Activated T-cell treated with anti-CD3 and anti-CD28 coated beads, Interleukin-2, amount 50 U/mL, for 4 hours (primary cell): ENCODE measurements around the gene SMG5. TPM values are rescaled to one million over a fixed set of nuclear protein-coding genes. Genes with fewer than 3 reads are reported as not detected.

ENCODE experiments used
- ATAC-seq, 2 donors: fragments of 200-7000 bp; cut with Tn5 transposase; one replicate each; pipeline ENCODE4 v1.10.0; 2021
- DNase-seq: peaks from one replicate; pipeline ENCODE4 v3.0.0-alpha.2; 2020
- H3K27me3 Mint-ChIP-seq: one replicate; pipeline ENCODE4 v1.8.0; 2021; ENCODE audit warnings: low read depth, mixed read lengths
- H3K36me3 Mint-ChIP-seq: one replicate; pipeline ENCODE4 v1.8.0; 2022; ENCODE audit warnings: mixed read lengths; ENCODE audit not compliant: insufficient read depth
- H3K4me1 Mint-ChIP-seq: one replicate; pipeline ENCODE4 v1.8.0; 2021; ENCODE audit warnings: low read depth, mixed read lengths
- H3K4me3 Mint-ChIP-seq: one replicate; pipeline ENCODE4 v1.8.0; 2021; ENCODE audit warnings: mild to moderate bottlenecking, moderate library complexity, mixed read lengths
- H3K9me3 Mint-ChIP-seq: one replicate; pipeline ENCODE4 v1.8.0; 2021; ENCODE audit warnings: mixed read lengths
- total RNA-seq, 3 donors: library from RNA; stranded (reverse); gene quantifications; one replicate each; pipeline ENCODE4 v1.2.1, GENCODE V29; 2021

Gene SMG5
- total RNA-seq, 3 donors from 2014 or later, result 118 to 125 (median 123) TPM

- ATAC-seq, result no peak
- no peak for DNase-seq
- Mint-ChIP-seq H3K9me3 (no peaks in the 10 kb centered on the region), H3K4me1 (peaks cover 7% of the 10 kb centered on the region), H3K4me3 (no peak overlapping the region), H3K36me3 (peaks cover 16% of the 10 kb centered on the region), H3K27me3 (no peaks in the 10 kb centered on the region)
Measured at GRCh38 chr1:156289857-156290256, 7.2 kb upstream of the SMG5 start.

- DNase-seq (no peak), ATAC-seq (no peak)
- Mint-ChIP-seq H3K27me3 (no peaks in the 10 kb centered on the region), H3K4me3 (no peak overlapping the region), H3K4me1 (peaks cover 23% of the 10 kb centered on the region), H3K9me3 (no peaks in the 10 kb centered on the region), H3K36me3 (peaks cover 14% of the 10 kb centered on the region)
Measured at GRCh38 chr1:156286061-156286460, 3.4 kb upstream of the SMG5 start.

DNA sequence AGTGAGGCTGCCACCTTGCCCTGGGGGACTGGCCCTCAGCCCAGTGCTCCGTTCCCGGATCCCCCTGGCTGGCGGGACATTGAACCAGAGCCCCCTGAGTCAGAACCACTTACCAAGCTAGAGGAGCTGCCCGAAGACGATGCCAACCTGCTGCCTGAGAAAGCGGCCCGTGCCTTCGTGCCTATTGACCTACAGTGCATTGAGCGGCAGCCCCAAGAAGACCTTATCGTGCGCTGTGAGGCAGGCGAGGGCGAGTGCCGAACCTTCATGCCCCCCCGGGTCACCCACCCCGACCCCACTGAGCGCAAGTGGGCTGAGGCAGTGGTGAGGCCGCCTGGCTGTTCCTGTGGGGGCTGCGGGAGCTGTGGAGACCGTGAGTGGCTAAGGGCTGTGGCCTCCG, 2.8 kb upstream of the SMG5 start:
- DNase-seq, result no peak
- peaks cover 29% of the 10 kb centered on the region for H3K4me1 Mint-ChIP-seq

GRCh38 chr1:156284757-156285156, 2.1 kb upstream of the SMG5 start:
- peaks cover 34% of the 10 kb centered on the region for H3K4me1 Mint-ChIP-seq
- ATAC-seq, result no peak
- H3K9me3 Mint-ChIP-seq, result no peaks in the 10 kb centered on the region
- no peak for DNase-seq
- H3K4me3 Mint-ChIP-seq, result no peak overlapping the region
- H3K27me3 Mint-ChIP-seq, result no peaks in the 10 kb centered on the region
- peaks cover 11% of the 10 kb centered on the region for H3K36me3 Mint-ChIP-seq

More for the DNA sequence above, 2.8 kb upstream of the SMG5 start:
- H3K36me3 Mint-ChIP-seq, result peaks cover 12% of the 10 kb centered on the region
- H3K4me3 Mint-ChIP-seq, result no peak overlapping the region
- ATAC-seq, result no peak
- H3K9me3 Mint-ChIP-seq, result no peaks in the 10 kb centered on the region
- no peaks in the 10 kb centered on the region for H3K27me3 Mint-ChIP-seq

- Mint-ChIP-seq H3K4me1 (peaks cover 34% of the 10 kb centered on the region), H3K36me3 (peaks cover 9% of the 10 kb centered on the region), H3K27me3 (no peaks in the 10 kb centered on the region), H3K9me3 (no peaks in the 10 kb centered on the region), H3K4me3 (peak within 1 kb of the TSS; percentile 98)
- ATAC-seq (no peak), DNase-seq (no peak)
Measured at GRCh38 chr1:156284112-156284511, 1.5 kb upstream of the SMG5 start, which contains the start of gene TMEM79. TMEM79 (plus strand) TSS chr1:156284325; CDS start chr1:156285227, 902 bp downstream.

GRCh38 chr1:156283521-156283920, 896 bp upstream of the SMG5 start:
- H3K9me3 Mint-ChIP-seq, result no peaks in the 10 kb centered on the region
- peaks cover 7% of the 10 kb centered on the region for H3K36me3 Mint-ChIP-seq
- peaks cover 34% of the 10 kb centered on the region for H3K4me1 Mint-ChIP-seq
- no peak for ATAC-seq
- H3K27me3 Mint-ChIP-seq, result no peaks in the 10 kb centered on the region
- peak overlapping the region; percentile 98 for H3K4me3 Mint-ChIP-seq
- no peak for DNase-seq

DNA sequence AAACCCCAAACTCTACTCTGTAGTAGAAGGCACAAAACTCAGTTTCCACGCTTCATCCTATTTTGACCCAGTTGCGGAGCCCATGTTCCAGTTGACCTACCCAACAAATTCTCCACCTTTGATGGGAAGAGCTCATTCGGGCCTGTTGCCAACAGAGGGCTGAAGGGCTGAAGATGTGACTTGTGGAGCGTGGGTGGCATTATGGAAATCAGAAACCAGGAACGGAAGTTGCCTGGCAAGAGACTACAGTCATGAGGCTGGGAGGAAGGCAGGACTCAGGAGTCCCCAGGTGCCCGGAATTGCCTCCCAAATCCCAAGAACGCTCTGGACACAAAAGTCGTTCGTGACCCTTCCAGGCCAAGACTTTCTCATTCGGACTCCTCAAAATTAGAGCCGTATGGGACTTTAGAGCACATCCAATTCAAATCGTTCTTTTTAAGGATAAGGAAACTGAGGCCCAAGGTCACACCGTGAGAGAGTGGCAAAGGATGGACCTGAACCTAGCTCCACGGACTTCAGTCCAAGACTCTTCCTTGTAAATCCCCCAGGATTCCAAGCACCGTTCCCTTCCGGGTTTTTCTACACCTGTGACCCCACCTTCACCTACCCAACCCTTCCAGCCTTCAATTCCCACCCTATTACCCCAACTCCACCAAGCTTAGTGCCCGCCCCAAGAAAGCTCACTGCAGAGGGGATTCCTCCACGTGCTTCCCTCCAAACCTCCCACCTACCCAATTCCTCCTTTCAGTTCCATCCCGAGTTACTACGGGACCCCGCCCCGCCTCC, 739 bp downstream of the SMG5 start:
- Mint-ChIP-seq H3K4me3 (peak overlapping the region; percentile 98), H3K27me3 (no peaks in the 10 kb centered on the region), H3K4me1 (peaks cover 34% of the 10 kb centered on the region), H3K9me3 (no peaks in the 10 kb centered on the region), H3K36me3 (peaks cover 22% of the 10 kb centered on the region)
- no peak for DNase-seq
- ATAC-seq, result no peak

GRCh38 chr1:156281281-156281680, 1.3 kb downstream of the SMG5 start:
- peak; percentile 19 for DNase-seq
- Mint-ChIP-seq H3K4me3 (peak overlapping the region; percentile 98), H3K4me1 (peaks cover 34% of the 10 kb centered on the region), H3K9me3 (no peaks in the 10 kb centered on the region), H3K27me3 (no peaks in the 10 kb centered on the region), H3K36me3 (peaks cover 25% of the 10 kb centered on the region)
- peak; percentile 50 to 62 for ATAC-seq

DNA sequence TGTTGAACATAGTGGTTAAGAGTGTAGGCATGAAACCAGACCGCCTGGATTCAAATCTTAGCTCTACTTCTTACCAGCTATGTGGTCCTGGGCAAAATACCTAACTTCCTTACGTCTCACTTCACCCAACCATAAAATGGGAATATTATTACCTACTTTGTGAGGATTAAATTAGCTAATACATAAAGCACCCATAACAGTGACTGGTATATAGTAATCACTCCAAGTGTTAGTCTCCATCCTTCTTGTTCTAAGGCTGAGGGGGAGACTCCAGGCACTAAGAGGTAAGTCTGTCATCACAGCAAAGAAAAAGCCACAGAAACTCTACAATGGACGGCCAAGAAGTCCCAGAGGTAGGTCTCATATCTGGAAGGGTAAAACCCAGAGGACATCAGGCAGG, 2.8 kb downstream of the SMG5 start:
- no peak for DNase-seq
- Mint-ChIP-seq H3K27me3 (no peaks in the 10 kb centered on the region), H3K4me1 (peaks cover 34% of the 10 kb centered on the region), H3K9me3 (no peaks in the 10 kb centered on the region), H3K36me3 (peaks cover 34% of the 10 kb centered on the region), H3K4me3 (peak overlapping the region; percentile 98)
- no peak for ATAC-seq

DNA sequence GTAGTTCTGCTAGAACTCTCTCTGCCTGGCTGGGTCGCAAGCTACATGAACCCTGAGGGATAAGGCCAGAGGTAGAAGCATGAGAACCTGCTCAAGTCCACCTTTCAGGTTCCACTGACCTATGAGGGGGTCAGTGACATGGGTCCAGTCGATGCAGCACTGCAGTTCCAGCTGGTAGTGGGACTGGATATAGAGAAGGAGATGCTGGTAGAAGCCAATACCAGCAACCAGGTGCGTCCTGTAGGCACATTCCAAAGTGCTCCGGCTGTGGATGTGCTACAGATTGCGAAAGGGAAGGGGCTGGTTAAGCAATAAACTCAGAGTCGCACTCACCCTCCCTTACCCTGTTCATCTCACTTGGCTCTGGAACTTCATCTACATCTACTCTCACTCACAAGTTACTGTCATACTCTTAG, 5.7 kb downstream of the SMG5 start:
- H3K4me3 Mint-ChIP-seq, result no peak overlapping the region
- no peaks in the 10 kb centered on the region for H3K9me3 Mint-ChIP-seq
- ATAC-seq, result no peak
- H3K36me3 Mint-ChIP-seq, result peaks cover 56% of the 10 kb centered on the region
- H3K4me1 Mint-ChIP-seq, result peaks cover 19% of the 10 kb centered on the region
- no peak for DNase-seq
- no peaks in the 10 kb centered on the region for H3K27me3 Mint-ChIP-seq

DNA sequence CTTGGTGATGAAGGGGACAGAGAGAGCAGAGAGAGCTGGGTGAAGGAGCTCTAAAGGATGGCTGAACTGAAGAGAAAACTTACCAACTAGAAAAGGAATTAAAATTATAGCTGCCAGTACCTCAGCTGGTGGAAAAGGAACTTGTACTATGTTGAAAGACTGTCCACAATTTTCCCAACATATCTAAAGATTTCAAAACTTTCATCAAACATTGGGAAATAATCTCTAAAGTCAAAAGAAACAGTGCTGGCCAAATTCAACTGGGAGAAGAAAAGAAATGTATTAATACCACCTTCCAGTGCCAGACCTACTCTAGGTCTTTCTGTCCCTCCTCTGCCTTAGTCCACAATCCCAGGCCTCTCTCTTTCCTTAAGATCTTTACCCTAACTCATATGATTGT, 6.1 kb downstream of the SMG5 start:
- H3K9me3 Mint-ChIP-seq, result no peaks in the 10 kb centered on the region
- no peak overlapping the region for H3K4me3 Mint-ChIP-seq
- H3K4me1 Mint-ChIP-seq, result peaks cover 16% of the 10 kb centered on the region
- DNase-seq (no peak), ATAC-seq (no peak)
- H3K36me3 Mint-ChIP-seq, result peaks cover 59% of the 10 kb centered on the region
- H3K27me3 Mint-ChIP-seq, result no peaks in the 10 kb centered on the region

- DNase-seq (no peak), ATAC-seq (no peak)
- H3K36me3 Mint-ChIP-seq, result peaks cover 57% of the 10 kb centered on the region
- no peaks in the 10 kb centered on the region for H3K27me3 Mint-ChIP-seq
- no peak overlapping the region for H3K4me3 Mint-ChIP-seq
- no peaks in the 10 kb centered on the region for H3K4me1 Mint-ChIP-seq
- H3K9me3 Mint-ChIP-seq, result no peaks in the 10 kb centered on the region
Measured at GRCh38 chr1:156270314-156270713, 12.3 kb downstream of the SMG5 start.

DNA sequence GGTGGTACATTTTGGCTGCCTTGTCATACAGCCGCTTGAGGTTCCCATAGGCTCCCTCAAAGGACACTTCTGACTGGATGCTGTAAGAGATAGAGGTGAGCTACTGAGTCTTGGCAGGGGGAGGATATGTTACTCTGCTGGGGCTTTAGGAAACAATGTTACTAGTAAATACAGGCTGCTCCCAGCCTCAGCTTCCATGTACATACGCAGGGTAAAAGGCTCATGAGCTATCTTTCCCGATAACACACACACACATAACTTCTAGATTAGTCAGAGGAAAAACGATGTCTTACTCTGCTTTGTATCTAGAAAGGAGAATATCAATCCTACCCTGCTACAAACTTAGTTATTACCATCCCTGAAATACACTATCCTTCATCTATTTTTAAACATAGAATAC, 14.3 kb downstream of the SMG5 start:
- H3K4me3 Mint-ChIP-seq, result no peak overlapping the region
- no peak for ATAC-seq
- DNase-seq, result no peak
- H3K4me1 Mint-ChIP-seq, result no peaks in the 10 kb centered on the region
- no peaks in the 10 kb centered on the region for H3K27me3 Mint-ChIP-seq
- H3K9me3 Mint-ChIP-seq, result no peaks in the 10 kb centered on the region
- H3K36me3 Mint-ChIP-seq, result peaks cover 53% of the 10 kb centered on the region

DNA sequence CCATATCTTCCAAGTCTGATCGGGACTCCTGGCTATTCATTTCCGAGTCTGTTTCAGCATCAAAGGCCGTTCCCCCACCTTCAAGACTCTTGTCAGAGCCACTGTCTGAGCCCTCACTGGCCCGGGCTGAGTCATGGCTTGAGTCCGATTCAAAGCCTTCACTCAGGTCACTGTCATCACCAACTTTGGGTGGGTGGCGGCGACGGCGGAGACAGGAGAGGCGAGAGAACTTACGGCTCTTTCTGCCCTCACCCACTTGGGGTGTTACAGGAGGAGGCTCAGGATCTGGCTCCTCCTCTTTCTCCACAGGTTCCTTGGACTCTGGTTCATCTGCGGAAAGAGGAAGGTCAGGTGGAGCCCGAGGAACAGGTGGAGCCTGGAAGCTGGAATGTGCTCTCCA, 16.6 kb downstream of the SMG5 start:
- peaks cover 53% of the 10 kb centered on the region for H3K36me3 Mint-ChIP-seq
- no peak overlapping the region for H3K4me3 Mint-ChIP-seq
- H3K27me3 Mint-ChIP-seq, result no peaks in the 10 kb centered on the region
- no peaks in the 10 kb centered on the region for H3K4me1 Mint-ChIP-seq
- DNase-seq, result no peak
- ATAC-seq, result no peak
- H3K9me3 Mint-ChIP-seq, result no peaks in the 10 kb centered on the region

- Mint-ChIP-seq H3K9me3 (no peaks in the 10 kb centered on the region), H3K4me1 (no peaks in the 10 kb centered on the region), H3K4me3 (no peak overlapping the region), H3K36me3 (peaks cover 63% of the 10 kb centered on the region), H3K27me3 (no peaks in the 10 kb centered on the region)
- ATAC-seq (no peak), DNase-seq (no peak)
Measured at GRCh38 chr1:156263288-156263655, 19.4 kb downstream of the SMG5 start.
